Stimulated activated CD8-positive, alpha-beta memory T cell treated with anti-CD3 and anti-CD28 coated beads, Interleukin-7, amount 100 ng/mL, for 24 hours (primary cell): ENCODE measurements around the gene IREB2.
"Not testable (repeated sequence)": the region's sequence is repeated elsewhere in the genome, so short reads cannot be mapped to it uniquely, and the experiment has no call there.

Experiments
- DNase-seq: peaks from one replicate; pipeline ENCODE4 v3.0.0-alpha.2; 2020; ENCODE audit warnings: low read depth

IREB2 gene

DNA sequence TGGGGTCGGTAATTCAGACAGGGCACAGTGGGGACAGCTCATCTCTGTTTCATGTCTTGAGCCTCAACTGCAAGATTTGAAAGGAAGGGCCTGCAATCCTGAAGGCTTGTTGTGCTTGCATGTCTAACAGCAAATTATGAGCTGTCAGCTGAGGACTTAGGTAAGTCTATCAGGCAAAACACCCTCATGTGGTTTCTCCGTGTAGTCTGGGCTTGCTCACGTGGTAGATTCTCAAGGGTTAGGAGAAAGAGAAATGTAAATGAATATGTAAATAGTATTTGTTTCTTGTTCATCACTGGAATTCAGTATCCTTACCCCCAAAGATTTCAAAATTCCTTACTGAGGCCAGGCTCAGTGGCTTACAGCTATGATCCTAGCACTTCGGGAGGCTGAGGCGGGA, 39.3 kb downstream of the IREB2 start:
- no peak for DNase-seq

DNA sequence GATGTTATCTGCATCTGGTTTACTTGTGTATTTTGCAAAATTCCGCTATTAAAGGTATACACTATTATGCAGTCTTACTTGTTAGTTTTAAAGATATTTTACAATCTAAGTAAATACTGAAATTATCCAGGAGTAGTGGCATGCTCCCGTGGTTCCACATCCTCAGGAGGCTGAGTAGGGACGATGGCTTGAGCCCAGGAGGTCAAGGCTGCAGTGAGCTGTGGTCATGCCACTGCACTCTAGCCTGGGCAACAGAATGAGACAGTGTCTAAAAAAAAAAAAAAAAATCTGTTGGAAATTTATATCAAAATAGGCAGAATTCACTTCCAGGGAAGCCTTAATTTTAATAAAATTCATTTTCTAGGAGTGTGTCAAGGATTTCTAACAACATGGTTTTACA, 41.6 kb downstream of the IREB2 start:
- no peak for DNase-seq

DNA sequence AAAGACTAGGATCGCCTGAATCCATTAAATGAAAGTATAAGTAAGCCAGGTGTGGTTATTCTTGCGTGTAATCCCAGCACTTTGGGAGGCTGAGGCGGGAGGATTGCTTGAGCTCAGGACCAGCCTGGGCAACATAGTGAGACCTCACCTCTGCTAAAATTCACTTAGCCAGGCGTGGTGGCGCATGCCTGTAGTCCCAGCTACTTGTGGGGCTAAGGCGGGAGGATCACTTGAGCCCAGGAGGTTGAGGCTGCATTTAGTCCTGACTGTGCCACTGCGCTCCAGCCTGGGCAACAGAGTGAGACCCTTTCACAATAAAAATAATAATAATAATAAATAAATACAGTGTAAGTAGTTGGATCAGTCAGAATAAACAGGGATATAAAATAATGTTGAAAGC, 43.9 kb downstream of the IREB2 start:
- no peak for DNase-seq

DNA sequence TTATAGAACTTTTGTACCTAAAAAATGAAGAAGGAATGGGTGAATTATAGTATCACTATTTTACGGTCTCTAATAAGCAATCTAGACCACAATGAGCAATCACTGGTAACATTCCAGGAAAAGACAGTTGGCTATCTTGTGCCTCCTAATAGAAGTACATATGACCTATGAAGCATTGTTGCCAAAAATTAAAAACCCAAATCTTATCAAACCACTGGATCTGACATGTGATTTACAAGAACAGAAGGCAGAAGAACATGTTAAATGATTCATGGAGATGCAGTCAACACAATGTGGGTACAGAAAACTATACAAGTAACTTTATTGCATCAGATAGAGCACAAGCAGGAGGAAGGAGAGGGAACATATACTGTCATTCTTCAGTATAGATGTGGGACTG, 54.9 kb downstream of the IREB2 start:
- no peak for DNase-seq

DNA sequence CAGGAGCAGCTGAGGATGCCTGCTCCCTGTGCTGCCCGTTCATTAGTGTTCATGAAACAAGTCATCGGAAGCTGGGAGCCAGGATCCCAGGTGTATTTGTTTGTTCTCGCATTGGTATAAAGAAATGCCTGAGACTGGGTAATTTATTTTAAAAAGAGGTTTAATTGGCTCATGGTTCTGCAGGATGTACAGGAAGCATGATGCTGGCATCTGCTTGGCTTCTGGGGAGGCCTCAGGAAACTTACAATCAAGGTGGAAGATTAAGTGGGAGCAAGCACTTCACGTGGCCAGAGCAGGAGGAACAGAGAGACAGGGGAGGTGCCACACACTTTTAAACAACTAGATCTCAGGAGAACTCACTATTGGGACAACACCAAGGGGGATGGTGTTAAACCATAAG, 63.8 kb downstream of the IREB2 start:
- no peak for DNase-seq

DNA sequence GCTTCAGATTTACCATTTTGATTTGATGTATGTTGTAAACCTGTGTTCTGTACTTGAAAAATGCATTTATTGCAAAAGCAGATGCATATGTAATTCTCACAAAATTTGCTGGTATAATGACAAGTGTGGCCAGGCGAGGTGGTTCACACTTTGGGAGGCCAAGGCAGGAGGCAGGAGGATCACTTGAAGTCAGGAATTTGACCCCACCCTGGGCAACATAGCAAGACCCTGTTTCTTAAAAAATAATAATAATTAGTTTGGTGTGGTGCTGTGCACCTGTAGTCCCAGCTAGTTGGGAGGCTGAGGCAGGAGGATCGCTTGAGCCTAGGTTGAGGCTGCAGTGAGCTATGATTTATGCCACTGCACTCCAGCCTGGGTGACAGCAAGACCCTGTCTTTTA, 64.6 kb downstream of the IREB2 start:
- no peak for DNase-seq

DNA sequence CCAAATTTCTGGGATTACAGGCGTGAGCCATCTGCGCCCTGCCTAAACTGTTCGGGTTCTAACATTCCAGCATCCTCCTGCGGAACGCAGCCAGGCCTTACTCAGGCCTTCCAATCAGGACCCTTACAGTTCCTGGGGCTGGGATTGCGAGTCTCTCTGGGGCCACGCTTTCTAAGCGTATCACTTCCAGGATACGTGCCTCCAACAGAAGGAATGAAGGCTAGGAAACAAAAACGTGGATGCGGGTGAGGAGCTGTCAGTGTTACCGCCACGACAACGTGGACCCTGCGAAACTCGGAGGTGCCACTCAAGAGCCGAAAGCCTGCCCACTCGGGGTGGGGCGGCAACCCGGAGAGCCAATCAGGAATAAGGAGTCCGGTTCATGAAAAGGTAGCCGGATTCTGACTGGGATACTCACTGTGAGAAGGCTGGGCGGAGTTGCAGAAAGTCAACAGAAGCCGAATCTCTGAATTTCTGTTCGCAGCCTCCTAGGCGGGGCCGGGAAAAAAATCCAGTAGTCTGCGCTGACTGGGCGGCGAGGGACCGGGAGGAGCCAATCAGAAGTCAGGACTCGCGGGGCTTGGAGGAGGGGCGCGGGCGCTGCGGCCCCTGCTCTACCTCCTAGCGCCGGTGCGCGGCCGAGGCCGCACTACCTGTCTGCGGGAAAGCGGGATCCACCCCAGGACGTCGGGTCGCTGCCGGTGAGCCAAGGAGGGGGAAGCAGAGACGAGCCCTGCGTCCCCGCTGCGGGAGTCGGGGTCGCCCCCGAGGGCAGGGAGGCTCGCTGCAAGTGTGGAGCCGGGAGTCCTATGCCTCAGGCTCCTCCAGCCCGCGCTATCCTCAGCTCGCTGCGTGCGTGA, 69.2 kb downstream of the IREB2 start, which contains the start of gene HYKK:
Gene HYKK (plus strand): TSS at position 607 of the 860 bp plus-strand sequence. CDS start 5,512 bp downstream, outside the sequence.
- peak; percentile 48 for DNase-seq

DNA sequence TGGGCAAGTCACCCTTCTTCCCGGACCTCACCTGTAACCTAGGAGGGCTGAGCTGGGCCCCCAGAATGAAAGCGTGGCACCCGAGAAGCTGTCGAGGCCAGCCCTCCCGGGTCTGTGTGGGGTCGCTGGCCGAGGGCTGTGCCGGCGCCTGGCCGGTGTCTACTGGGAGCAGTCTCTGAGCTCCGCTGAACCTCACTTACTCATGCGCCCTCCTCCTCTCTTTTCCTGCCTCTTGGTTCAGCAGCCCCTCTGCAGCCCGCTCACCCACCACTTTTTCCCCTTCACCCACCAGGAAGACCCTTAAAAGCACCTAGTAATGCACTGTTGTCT, 69.8 kb downstream of the IREB2 start:
- no peak for DNase-seq

DNA sequence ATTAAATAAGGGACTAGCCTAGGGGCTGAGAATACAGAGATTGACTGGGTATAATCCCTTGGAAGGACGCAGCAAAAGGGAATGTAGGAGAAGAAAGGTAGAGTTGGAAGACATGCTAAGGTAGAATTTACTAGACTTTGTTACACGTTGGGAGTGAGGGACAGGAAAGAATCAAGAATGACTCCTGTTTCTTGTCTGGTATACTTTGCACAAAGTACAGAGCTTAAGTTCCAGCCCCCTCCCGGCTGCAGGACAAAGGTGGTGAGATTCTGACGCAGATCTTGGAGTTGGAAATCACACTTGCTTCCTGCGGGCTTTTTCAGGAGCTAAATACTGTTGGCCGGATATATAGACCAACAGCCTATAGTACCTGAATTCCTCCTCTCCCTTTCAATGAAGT, 70.3 kb downstream of the IREB2 start:
- no peak for DNase-seq

DNA sequence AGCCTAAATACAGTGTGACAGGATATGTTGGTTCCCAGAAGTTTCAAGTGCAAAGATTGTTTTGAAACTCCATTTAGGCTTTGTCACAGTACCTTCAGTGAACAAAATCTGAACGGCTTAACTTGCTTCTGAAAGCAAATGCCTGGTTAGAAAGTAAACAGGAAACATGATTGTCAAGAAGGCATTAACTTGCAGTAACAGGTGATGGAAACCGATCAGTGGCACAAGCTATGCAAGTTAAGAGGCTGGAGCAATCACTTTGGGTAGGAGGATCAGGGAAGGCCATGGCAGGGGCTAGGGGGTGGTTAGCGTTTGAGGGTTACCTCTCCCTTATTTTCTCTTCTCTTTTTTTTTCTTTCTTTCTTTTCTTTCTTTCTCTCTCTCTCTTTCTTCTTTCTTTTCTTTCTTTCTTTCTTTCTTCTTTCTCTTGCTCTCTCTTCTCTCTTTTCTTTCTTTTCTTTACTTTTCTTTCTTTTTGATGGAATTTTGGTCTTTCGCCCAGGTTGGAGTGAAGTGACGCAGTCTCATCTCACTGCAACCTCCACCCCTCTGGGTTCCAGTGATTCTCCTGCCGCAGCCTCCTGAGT, 71.8 kb downstream of the IREB2 start:
- DNase-seq = no peak

DNA sequence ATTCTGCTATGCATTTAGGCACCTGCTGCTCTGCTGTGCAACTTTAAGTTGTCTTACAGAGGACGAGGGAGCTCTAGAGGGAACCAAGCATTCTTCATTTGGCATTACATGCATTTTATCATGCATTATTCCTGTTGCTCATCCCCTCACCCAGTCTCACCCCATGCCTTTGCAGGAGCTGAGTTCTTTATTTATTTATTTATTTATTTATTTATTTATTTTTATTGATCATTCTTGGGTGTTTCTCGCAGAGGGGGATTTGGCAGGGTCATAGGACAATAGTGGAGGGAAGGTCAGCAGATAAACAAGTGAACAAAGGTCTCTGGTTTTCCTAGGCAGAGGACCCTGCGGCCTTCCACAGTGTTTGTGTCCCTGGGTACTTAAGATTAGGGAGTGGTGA, 82.0 kb downstream of the IREB2 start:
- DNase-seq = not testable (repeated sequence)

DNA sequence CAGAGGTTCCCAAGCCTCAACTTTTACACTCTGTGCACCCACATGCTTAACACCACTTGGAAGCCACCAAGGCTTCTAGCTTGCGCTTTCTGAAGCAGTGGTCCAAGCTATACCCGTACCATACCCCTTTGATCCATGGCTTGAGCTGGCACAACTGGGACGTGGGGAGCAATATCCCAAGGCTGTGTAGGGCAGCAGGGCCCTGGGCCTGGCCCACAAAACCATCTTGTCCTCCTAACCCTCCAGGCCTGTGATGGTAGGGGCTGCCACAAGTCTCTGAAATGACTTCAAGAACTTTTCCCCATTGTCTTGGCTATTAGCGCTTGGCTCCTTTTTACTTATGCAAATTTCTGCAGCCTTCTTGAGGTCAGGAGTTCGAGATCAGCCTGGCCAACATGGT, 86.2 kb downstream of the IREB2 start:
- DNase-seq = no peak

DNA sequence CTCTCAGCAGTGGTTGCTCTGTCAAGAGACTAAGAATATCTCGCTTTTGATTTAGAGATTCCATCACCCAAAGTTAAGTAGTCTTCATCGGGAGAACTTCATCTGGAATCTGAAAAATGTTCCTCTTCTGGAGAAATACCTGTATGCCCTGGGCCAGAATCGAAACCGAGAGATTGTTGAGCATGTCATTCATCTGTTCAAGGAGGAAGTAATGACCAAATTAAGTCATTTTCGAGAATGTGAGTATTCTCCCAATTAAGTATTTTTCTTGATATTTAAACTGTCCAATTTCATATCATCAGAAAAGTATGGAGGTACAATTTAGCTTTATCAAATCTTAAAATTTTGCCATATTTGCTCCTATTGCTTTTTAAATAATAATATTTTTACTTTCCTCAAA, 89.3 kb downstream of the IREB2 start:
- DNase-seq = no peak

DNA sequence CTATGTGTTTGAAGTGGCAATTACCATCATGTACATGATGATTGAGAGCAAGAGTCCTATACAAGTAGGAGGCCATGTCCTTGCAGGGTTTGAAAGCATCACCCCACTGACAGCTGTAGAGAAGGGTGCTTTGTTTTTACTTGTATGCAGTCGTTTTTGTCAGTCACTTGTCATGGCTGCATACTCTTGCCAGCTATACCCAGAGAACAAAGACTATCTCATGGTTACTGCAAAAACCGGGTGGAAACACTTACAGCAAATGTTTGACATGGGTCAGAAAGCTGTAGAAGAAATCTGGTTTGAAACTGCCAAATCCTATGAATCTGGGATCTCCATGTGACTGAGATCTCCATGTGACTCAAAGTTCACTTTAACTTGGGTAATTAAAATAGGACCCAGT, 95.3 kb downstream of the IREB2 start:
- DNase-seq = no peak

DNA sequence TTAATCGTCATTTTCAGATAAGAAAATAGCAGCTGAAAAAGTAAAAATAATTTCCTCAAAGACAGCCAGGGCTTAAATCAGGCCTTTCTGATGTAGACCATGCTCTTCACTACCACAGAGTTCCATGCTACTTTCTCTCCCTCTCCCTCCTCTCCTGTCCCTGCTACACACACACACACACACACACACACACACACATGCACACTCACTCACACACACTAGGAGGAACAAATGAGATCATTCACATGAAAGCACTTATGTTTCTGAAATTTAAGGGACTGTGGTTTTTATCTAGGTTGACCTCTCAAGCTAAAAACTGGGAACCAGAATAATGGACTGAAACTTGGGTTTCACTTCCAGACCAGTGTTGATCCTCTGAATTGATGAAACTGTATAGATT, 98.1 kb downstream of the IREB2 start:
- no peak for DNase-seq

DNA sequence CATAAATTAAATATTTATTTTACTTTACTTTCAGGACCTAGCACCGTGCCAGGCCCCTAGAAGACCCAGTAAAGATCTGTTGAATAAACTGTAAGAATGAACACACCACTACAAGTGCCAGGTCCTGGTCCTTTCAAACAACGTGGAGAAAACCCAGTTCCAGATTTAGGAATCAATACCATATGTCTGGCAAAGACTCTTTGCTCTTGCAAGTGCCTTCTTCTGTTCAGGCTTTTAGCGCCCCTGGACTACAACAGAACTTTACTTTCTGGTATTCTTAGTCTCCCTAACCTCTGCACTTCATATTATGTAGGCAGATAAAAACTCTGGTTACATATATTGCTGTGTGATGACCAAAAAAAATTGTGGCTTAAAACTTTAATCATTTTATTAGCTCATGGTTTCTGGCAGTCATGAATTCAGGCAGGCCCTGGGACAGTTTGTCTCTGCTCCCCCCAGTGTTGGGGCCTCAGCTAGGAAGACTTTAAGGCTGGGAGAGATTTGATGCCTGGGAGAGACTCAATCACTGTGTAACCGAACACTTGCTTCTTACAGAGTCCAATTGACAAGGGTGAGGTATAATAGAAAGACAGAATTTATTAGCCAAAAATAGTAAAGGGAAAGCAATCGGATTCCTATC, 99.4 kb downstream of the IREB2 start:
- no peak for DNase-seq

DNA sequence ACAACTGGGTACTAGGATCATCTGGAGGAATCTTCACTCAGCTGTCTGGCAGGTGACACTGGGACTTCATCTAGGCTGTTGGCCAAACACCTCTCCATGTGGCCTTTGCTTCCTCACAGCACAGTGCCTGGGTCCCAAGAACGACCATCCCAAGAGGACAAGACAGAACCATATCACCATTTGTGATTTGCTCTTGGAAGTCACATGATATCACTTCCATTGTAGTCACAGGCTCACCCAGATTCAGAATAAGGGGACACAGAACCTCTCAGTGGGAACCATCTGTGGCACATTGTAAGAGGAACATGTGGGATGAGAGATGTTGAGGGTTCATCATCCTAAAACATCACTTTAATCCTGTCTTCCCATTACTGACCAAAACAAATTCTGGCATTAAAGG, 100.3 kb downstream of the IREB2 start:
- DNase-seq = no peak

DNA sequence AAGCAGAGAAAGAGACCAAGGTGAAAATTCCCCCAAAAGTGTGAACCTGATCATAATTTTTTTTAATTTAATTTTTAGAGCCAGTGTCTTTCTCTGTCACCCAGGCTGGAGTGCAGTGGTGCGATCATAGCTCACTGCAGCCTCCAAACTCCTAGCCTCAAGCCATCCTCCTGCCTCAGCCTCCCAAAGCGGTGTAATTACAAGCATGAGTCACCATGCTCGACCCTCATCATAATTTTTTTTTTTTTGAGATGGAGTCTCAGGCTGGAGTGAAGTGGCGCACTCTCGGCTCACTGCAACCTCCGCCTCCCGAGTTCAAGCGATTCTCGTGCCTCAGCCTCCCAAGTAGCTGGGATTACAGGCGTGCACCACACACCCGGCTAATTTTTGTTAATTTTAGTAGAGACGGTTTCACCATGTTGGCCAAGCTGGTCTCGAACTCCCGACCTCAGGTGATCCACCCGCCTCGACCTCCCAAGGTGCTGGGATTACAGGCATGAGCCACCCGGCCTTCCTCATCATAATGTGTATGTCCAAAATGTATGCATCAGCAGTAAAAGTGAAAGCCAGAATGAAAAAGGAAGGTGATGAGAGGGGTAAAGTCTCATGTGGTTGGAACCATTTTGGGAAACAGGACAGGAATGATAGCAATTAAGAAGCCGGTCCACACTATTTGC, 101.6 kb downstream of the IREB2 start:
- not testable (repeated sequence) for DNase-seq

DNA sequence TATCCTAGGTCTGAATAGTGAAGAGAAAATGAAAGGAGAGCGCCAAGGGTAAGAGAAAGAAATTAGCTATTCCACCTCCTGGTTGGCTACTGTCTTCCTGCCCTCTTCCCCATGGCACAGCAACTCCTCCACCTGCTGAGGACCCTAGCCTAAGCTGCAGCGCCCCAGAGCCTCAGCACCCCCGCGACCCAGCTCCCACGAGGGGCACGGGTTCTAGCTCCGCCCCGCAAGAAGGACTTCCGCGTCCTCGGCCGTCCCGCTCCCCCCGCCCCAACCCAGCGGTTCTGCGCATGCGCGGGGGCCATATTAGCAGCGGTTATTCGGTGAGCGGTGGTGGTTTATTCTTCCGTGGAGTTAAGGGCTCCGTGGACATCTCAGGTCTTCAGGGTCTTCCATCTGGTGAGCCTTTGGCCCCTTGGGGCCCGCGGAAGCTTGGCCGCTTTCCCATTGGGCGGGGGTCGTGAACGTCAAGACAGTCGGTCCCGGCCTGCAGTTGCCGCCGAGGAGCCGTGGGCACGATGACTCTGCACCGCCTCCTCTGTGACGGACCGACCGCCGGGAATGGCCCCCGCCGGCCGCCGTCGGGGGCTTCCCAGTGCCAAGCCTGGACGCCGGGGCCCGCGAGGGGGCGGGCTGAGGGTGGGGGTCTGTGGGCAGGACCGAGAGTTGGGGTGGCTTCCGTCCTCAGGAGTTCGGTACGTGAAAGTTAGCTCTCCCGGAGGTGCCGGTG, 102.3 kb downstream of the IREB2 start, which contains the start of gene PSMA4:
Gene PSMA4 (plus strand): TSS at position 304 of the 730 bp plus-strand sequence. CDS start 1,484 bp downstream, outside the sequence.
- peak; percentile 92 for DNase-seq

DNA sequence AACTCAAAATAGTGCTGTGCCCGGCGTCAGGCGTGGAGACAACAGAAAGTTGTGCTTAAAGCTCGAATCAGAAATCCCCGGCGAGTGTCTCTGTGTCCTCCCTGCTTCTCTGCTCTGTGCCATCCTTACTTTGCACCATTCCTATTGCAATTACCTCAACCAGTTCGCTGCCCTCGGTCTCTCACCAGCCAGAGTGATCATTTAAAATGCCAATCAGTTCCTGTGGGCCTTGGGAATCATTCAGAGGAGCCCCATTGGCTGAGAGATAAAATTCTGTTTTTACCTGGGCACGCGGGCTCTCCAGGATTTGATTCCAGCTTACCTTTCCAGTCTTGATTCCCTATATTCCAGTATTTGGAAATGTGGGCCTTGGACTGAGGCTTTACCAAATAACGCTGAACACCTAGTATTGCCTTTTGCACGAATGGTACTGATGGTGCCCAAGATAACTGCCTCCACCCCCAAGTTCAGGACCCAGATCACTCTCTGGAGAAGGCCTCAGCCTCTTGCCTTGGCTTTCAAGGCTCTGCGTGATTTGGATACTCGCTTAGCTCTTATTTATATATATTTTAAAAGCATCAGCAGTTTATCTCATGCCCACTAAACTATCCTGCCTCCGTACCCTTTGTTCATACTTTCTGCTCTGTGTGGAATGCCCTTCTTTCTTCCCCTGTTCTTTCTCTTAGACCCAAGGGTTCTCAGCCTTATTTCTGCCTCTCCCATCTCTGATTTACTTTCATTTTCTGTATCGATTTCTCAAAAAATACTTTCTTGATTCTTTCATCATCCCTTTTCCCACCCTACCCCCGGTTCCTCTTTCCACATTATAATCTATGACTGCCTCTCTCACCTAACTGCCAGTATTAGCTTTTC, 103.1 kb downstream of the IREB2 start:
- no peak for DNase-seq

DNA sequence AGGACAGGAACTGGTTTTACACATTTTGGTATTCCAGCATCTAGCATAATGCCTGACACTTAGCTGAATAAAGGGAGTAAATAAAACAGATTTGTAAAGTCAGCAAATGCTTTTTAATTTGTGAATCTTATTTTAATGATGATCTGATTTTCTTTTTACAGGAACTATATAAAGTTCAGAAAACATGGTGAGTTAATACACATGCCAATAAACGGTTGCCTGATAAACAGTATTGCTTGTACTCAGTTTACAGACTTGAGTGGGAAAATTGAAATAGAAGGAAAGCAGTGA, 103.7 kb downstream of the IREB2 start:
- DNase-seq = no peak
